K562 (cell line): Measurements from ENCODE around the gene COL4A2. TPM values are rescaled to one million over a fixed set of nuclear protein-coding genes. Genes with fewer than 3 reads are reported as not detected.

Source experiments
- ATAC-seq: fragments of 200-7000 bp; cut with Tn5 transposase; 3 replicates; pipeline ENCODE4 v1.9.1; 2020; ENCODE audit warnings: moderate library complexity
- BruUV-seq: library from RNA; stranded (reverse); fragments of 400-500 nt; replicated peaks from 2 replicates; lab custom pipeline; 2021; lab: Mats Ljungman, UMichigan
- CTCF ChIA-PET: fragments of 300-600 bp; formaldehyde crosslinking; extraction: SDS; loops from one replicate; lab custom pipeline; 2021; ENCODE audit warnings: low intra/inter-chr PET ratio; lab: Yijun Ruan, JAX
- POLR2A ChIA-PET: fragments of 300-600, 350-650 bp; sonication (Branson Sonifier 250); formaldehyde crosslinking; extraction: SDS; loops from one replicate; lab custom pipeline; 2021; ENCODE audit warnings: antibody characterized with exemption, inconsistent platforms; lab: Yijun Ruan, JAX
- DNase-seq, 4 experiments: peaks; one replicate each; pipeline versions ENCODE4 v3.0.0 to v3.0.0-alpha.2; 2011 to 2018; ENCODE audit warnings: low spot score in 3 of 4, mixed read lengths in 3 of 4; ENCODE audit errors: extremely low read depth in 1 of 4
- FAIRE-seq: peaks from 2 replicates; lab custom pipeline; 2011; peaks lifted over from hg19 to GRCh38; lab: Jason Lieb, UNC
- H2AFZ ChIP-seq: 2 replicates; pipeline ENCODE4 v1.6.0; 2011; ENCODE audit warnings: low read depth, low read length, control low read depth, inconsistent platforms
- H3K27ac ChIP-seq: fragments of 200-600 bp; 3 replicates; pipeline ENCODE4 v1.8.0; 2011; ENCODE audit warnings: low read depth, mild to moderate bottlenecking, control low read depth, inconsistent platforms, low read length, moderate library complexity, mixed read lengths; ENCODE audit errors: extremely low read depth
- H3K27me3 ChIP-seq, 2 experiments: fragments of 300-600 bp in 1 of 2; 2 replicates in 1 of 2; 3 replicates in 1 of 2; pipeline versions ENCODE4 v1.6.0 to v1.8.0; 2011; ENCODE audit warnings: inconsistent platforms in 2 of 2, low read length in 2 of 2, mild to moderate bottlenecking in 1 of 2, mixed read lengths in 1 of 2, moderate library complexity in 1 of 2; ENCODE audit not compliant: control insufficient read depth in 2 of 2, insufficient read depth in 2 of 2
- H3K36me3 ChIP-seq: fragments of 300-600 bp; 3 replicates; pipeline ENCODE4 v1.8.0; 2011; ENCODE audit warnings: mild to moderate bottlenecking, low read length, inconsistent platforms; ENCODE audit not compliant: control insufficient read depth, insufficient read depth
- H3K4me1 ChIP-seq, 2 experiments: fragments of 200-600 bp in 1 of 2; replicated peaks in 1 of 2; 2 replicates in 1 of 2; 3 replicates in 1 of 2; pipeline versions ENCODE4 v1.5.1 to v1.8.0; 2011; ENCODE audit warnings: inconsistent platforms in 2 of 2, low read length in 2 of 2, mild to moderate bottlenecking in 1 of 2, mixed read lengths in 1 of 2, moderate library complexity in 1 of 2; ENCODE audit not compliant: control insufficient read depth in 2 of 2, insufficient read depth in 2 of 2
- H3K4me2 ChIP-seq: 2 replicates; pipeline ENCODE4 v1.6.1; 2011; ENCODE audit warnings: low read length, control low read depth, inconsistent platforms, mixed read lengths; ENCODE audit not compliant: insufficient read depth
- H3K4me3 ChIP-seq: fragments of 200-600 bp; sonication (generic), shearing (Covaris generic); 2 replicates; pipeline ENCODE4 v1.5.1; 2016; ENCODE audit warnings: control low read depth, inconsistent platforms
- H3K79me2 ChIP-seq: fragments of 200-600 bp; 3 replicates; pipeline ENCODE4 v1.8.0; 2011; ENCODE audit warnings: low read length, inconsistent platforms; ENCODE audit not compliant: control insufficient read depth, insufficient read depth
- H3K9ac ChIP-seq, 2 experiments: 2 replicates each; pipeline versions ENCODE4 v1.6.0 to v1.6.1; 2011; ENCODE audit warnings: low read depth in 2 of 2, low read length in 2 of 2, control low read depth in 1 of 2, inconsistent platforms in 1 of 2, mild to moderate bottlenecking in 1 of 2, mixed read lengths in 1 of 2; ENCODE audit not compliant: insufficient read depth in 1 of 2
- H3K9me1 ChIP-seq: one replicate; pipeline ENCODE4 v1.6.0; 2011; ENCODE audit warnings: inconsistent platforms, mild to moderate bottlenecking, low read length, moderate library complexity; ENCODE audit not compliant: control insufficient read depth, insufficient read depth
- H3K9me3 ChIP-seq: replicated peaks from 2 replicates; pipeline ENCODE4 v1.5.1; 2011; ENCODE audit warnings: low read depth, low read length, inconsistent platforms; ENCODE audit not compliant: control insufficient read depth, insufficient read depth
- H4K20me1 ChIP-seq: replicated peaks from 2 replicates; pipeline ENCODE4 v1.6.1; 2011; ENCODE audit warnings: low read length, inconsistent platforms, mixed read lengths; ENCODE audit not compliant: control insufficient read depth, insufficient read depth
- EGR1 ChIP-seq: fragments of 450-650 bp; conservative IDR thresholded peaks from 2 replicates; pipeline ENCODE4 v1.6.1; 2017; ENCODE audit warnings: mild to moderate bottlenecking
- HDAC2 ChIP-seq: fragments of 450-650 bp; IDR thresholded peaks from 2 replicates; pipeline ENCODE4 v1.6.1; 2016; ENCODE audit warnings: mild to moderate bottlenecking
- MYC ChIP-seq, 2 experiments: fragments of 250-450 bp in 1 of 2; sonication (Bioruptor Pico) in 1 of 2; IDR thresholded peaks; 2 replicates each; pipeline versions ENCODE4 v1.5.1 to v1.6.1; 2012 to 2021; ENCODE audit warnings: low read depth in 2 of 2, borderline replicate concordance in 1 of 2, improper control_type of control experiment in 1 of 2, low read length in 1 of 2, mild to moderate bottlenecking in 1 of 2, moderate library complexity in 1 of 2
- NFRKB ChIP-seq: fragments of 450-650 bp; IDR thresholded peaks from 2 replicates; pipeline ENCODE4 v1.6.1; 2016; ENCODE audit warnings: low read depth
- OTX1 ChIP-seq: fragments of 450-650 bp; formaldehyde crosslinking; IDR thresholded peaks from 2 replicates; pipeline ENCODE4 v1.4.0; 2022; ENCODE audit warnings: mild to moderate bottlenecking
- POLR2A ChIP-seq: fragments of 450-650 bp; conservative IDR thresholded peaks from 2 replicates; pipeline ENCODE4 v1.6.1; 2016
- SIN3B ChIP-seq: fragments of 450-650 bp; IDR thresholded peaks from 2 replicates; pipeline ENCODE4 v1.6.1; 2017; ENCODE audit warnings: low read depth, mild to moderate bottlenecking, moderate library complexity
- SMARCE1 ChIP-seq: fragments of 450-650 bp; IDR thresholded peaks from 2 replicates; pipeline ENCODE4 v1.7.1; 2016; ENCODE audit warnings: mild to moderate bottlenecking
- TCF3 ChIP-seq: sonication (generic); formaldehyde crosslinking; IDR thresholded peaks from 2 replicates; pipeline ENCODE4 v1.4.0; 2020; ENCODE audit warnings: mild to moderate bottlenecking, missing genetic modification reagents
- TSC22D4 ChIP-seq: fragments of 450-650 bp; IDR thresholded peaks from 2 replicates; pipeline ENCODE4 v1.6.1; 2016; ENCODE audit warnings: missing genetic modification characterization, missing biosample characterization, control low read depth
- XRCC4 ChIP-seq: IDR thresholded peaks from one replicate; pipeline ENCODE4 v1.6.1; 2011; ENCODE audit not compliant: insufficient read depth, insufficient read length; ENCODE audit errors: extremely low read depth
- ZFP36 ChIP-seq: fragments of 150-350 bp; IDR thresholded peaks from 2 replicates; pipeline ENCODE4 v1.6.1; 2018; ENCODE audit warnings: low read length, low read depth; ENCODE audit not compliant: partially characterized antibody
- ZNF165 ChIP-seq: fragments of 250-450 bp; sonication (Bioruptor Pico); IDR thresholded peaks from 2 replicates; pipeline ENCODE4 v1.4.0; 2020; ENCODE audit warnings: borderline replicate concordance
- ZNF263 ChIP-seq: sonication (generic); formaldehyde crosslinking; IDR thresholded peaks from 2 replicates; pipeline ENCODE4 v1.8.0; 2022; ENCODE audit warnings: mild to moderate bottlenecking, missing genetic modification reagents, borderline replicate concordance
- ZNF583 ChIP-seq: fragments of 250-450 bp; sonication (Bioruptor Pico); IDR thresholded peaks from 2 replicates; pipeline ENCODE4 v1.4.0; 2020
- ZNF696 ChIP-seq: fragments of 250-450 bp; sonication (Bioruptor Pico); conservative IDR thresholded peaks from 2 replicates; pipeline ENCODE4 v1.4.0; 2020; ENCODE audit warnings: mild to moderate bottlenecking, moderate library complexity
- WGBS: fragments of 100-300 bp; shearing (Covaris generic); methylation state at CpG from one replicate; pipeline ENCODE4 v1.1.6; 2016; ENCODE audit warnings: low coverage, mixed read lengths; ENCODE audit not compliant: insufficient coverage; ENCODE audit errors: missing lambda C conversion rate; 5-methylcytosine and 5-hydroxymethylcytosine counted together
- in situ Hi-C: fragments of 300-500 bp; cut with MboI; formaldehyde crosslinking; loops from 4 replicates; pipeline ENCODE4 v1.15.0; 2018; ENCODE audit warnings: inconsistent platforms, mixed read lengths
- intact Hi-C: fragments of 100-400 bp; cut with micrococcal nuclease; formaldehyde crosslinking; loops from 2 replicates; pipeline ENCODE4 v1.14.2; 2022
- polyA plus RNA-seq, 8 experiments: library from polyadenylated mRNA; depleted of rRNA in 4 of 8; stranded (reverse) in 5 of 8; unstranded in 3 of 8; fragments of >200 nt; fragmentation: Nextera tagmentation in 2 of 8; fragmentation: Illumina TruSeq in 1 of 8; extraction: Ambion mirVana in 2 of 8; extraction: Trizol in 1 of 8; gene quantifications; 2 replicates each; pipeline versions ENCODE4 v1.2.1 to v1.2.3, GENCODE V29; 2011 to 2014; ENCODE audit warnings: inconsistent platforms in 1 of 8, missing spikeins in 1 of 8
- total RNA-seq, 7 experiments: library from RNA; depleted of rRNA in 6 of 7; stranded (reverse); fragments of >200 nt in 6 of 7; fragmentation: Illumina TruSeq in 2 of 7; extraction: Trizol in 2 of 7; gene quantifications; 2 replicates each; pipeline versions ENCODE4 v1.2.1 to v1.2.3, GENCODE V29; 2011 to 2021; ENCODE audit warnings: low replicate concordance in 1 of 7
- TF ChIP-seq, protein P1 (sequence below): sonication (generic); formaldehyde crosslinking; IDR thresholded peaks from 2 replicates; pipeline ENCODE4 v1.8.0; 2022; ENCODE audit warnings: mild to moderate bottlenecking, missing genetic modification reagents
- TF ChIP-seq, protein P2 (sequence below): fragments of 250-450 bp; sonication (Bioruptor Pico); IDR thresholded peaks from 2 replicates; pipeline ENCODE4 v1.5.0; 2021

The COL4A2 gene
- total and polyA plus RNA-seq, 9 of the 15 experiments (the other 6 are each of a cell fraction or from before 2014, with no cell fraction given), result 0.13 to 15.2 (median 8.1) TPM

DNA sequence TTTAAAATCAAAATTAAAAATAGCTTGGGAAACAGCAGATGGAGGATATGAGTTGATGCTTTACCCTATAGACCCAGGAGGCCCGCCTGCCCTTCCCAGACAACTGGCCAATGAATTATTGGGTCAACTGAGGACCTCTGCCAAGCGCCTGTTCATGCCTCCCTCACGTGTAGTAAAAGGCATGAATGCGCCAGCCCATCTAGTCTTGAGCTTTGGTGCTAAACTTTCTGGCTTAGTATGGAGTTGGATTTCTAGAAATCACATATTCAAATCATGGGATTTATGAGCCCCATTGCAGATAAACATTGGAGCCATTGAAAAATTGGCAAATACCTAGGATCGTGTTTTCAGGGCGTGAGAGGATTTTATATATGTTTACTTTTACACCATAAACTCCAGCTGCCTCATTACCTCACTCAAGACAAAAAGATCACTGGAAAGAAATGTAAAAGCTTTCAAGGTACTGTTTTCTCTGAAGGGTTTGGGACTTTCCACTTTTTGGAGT, 47.1 kb downstream of the COL4A2 start:
- CTCF ChIA-PET, result no interaction called here
- Histone ChIP-seq H3K9ac (no peak overlapping the region), H3K9me1 (no peaks in the 10 kb centered on the region), H3K4me1 (no peaks in the 10 kb centered on the region), H3K36me3 (no peaks in the 10 kb centered on the region), H2AFZ (no peak overlapping the region), H3K4me3 (no peak overlapping the region), H3K27me3 (peaks cover 0 to 7% of the 10 kb centered on the region in 2 experiments; a peak in 1 of 5 replicates), H3K4me2 (no peak overlapping the region), H3K27ac (no peak overlapping the region), H3K79me2 (no peaks in the 10 kb centered on the region), H4K20me1 (no peaks in the 10 kb centered on the region), H3K9me3 (no peaks in the 10 kb centered on the region)
- TF ChIP-seq MYC (IDR thresholded peaks at IDR 0.05; ENCODE audit: low read depth, low read length), result no peak
- TF ChIP-seq MYC (CRISPR knock-in tag; IDR thresholded peaks at IDR 0.05; ENCODE audit: borderline replicate concordance, low read depth), result no peak
- TF ChIP-seq EGR1, result no peak
- TF ChIP-seq, protein P1, sequence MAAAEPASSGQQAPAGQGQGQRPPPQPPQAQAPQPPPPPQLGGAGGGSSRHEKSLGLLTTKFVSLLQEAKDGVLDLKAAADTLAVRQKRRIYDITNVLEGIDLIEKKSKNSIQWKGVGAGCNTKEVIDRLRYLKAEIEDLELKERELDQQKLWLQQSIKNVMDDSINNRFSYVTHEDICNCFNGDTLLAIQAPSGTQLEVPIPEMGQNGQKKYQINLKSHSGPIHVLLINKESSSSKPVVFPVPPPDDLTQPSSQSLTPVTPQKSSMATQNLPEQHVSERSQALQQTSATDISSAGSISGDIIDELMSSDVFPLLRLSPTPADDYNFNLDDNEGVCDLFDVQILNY (CRISPR knock-in tag), result no peak
- no peak for TF ChIP-seq TSC22D4 (tag)
- TF ChIP-seq XRCC4, result no peak
- no peak for TF ChIP-seq ZNF165 (CRISPR knock-in tag)
- no peak for TF ChIP-seq SMARCE1
- no peak for TF ChIP-seq HDAC2
- no peak for TF ChIP-seq ZNF263 (CRISPR knock-in tag)
- TF ChIP-seq NFRKB, result no peak
- no peak for TF ChIP-seq ZFP36
- TF ChIP-seq, protein P2, sequence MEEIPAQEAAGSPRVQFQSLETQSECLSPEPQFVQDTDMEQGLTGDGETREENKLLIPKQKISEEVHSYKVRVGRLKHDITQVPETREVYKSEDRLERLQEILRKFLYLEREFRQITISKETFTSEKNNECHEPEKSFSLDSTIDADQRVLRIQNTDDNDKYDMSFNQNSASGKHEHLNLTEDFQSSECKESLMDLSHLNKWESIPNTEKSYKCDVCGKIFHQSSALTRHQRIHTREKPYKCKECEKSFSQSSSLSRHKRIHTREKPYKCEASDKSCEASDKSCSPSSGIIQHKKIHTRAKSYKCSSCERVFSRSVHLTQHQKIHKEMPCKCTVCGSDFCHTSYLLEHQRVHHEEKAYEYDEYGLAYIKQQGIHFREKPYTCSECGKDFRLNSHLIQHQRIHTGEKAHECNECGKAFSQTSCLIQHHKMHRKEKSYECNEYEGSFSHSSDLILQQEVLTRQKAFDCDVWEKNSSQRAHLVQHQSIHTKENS (CRISPR knock-in tag), result no peak
- no peak for TF ChIP-seq ZNF583 (CRISPR knock-in tag)
- TF ChIP-seq POLR2A, result no peak
- no peak for TF ChIP-seq TCF3 (CRISPR knock-in tag)
- no peak for TF ChIP-seq SIN3B
- TF ChIP-seq ZNF696 (CRISPR knock-in tag), result no peak
- no peak for TF ChIP-seq OTX1 (CRISPR knock-in tag)
- 2% methylated on average over 5 of the region's 6 CpGs for WGBS
- FAIRE-seq, result no peak
- in situ Hi-C loops (no loop called here), intact Hi-C loops (no loop called here)
- no peak for DNase-seq
- ATAC-seq, result no peak
- BruUV-seq, result no TSS peak
- POLR2A ChIA-PET, result no interaction called here
